Ovary (tissue), 3 donors: Measurements from ENCODE around the gene DENND4C.

Source experiments
- CTCF ChIP-seq, 3 donors: fragments of 450-650 bp in 2 of 3; fragments of 200-600 bp in 1 of 3; IDR thresholded peaks; one replicate each; pipeline versions ENCODE4 v1.5.1 to v1.8.0; 2016 to 2022; ENCODE audit warnings: antibody characterized with exemption in 3 of 3, mild to moderate bottlenecking in 1 of 3
- EP300 ChIP-seq: sonication (generic); formaldehyde crosslinking; IDR thresholded peaks from one replicate; pipeline ENCODE4 v1.6.1; 2017; ENCODE audit warnings: antibody characterized with exemption
- POLR2A ChIP-seq: fragments of 450-650 bp; IDR thresholded peaks from one replicate; pipeline ENCODE4 v1.6.1; 2017; ENCODE audit warnings: antibody characterized with exemption, mild to moderate bottlenecking, moderate library complexity
- donor health status: DM: no; HTN: no; CAD: no.

- TF ChIP-seq CTCF (IDR thresholded peaks at IDR 0.05) (no peak), POLR2A (no peak), EP300 (no peak)
These were observed 21.8 kb upstream of the DENND4C start for GRCh38 chr9:19208653-19209052.
